GM19372 (cell line): ENCODE results near the gene OTOF.

Experiments used
- ATAC-seq: cut with Tn5 transposase; IDR thresholded peaks from one replicate; pipeline ENCODE4 v1.9.1; 2021; ENCODE audit warnings: mild to moderate bottlenecking, low read depth, moderate library complexity; ENCODE audit not compliant: unreplicated experiment

The OTOF gene

GRCh38 chr2:26477911-26478253 is at the start of gene OTOF:
TSS of gene OTOF (minus strand) at chr2:26478124.
- ATAC-seq = no peak

- ATAC-seq = no peak
These were observed 48.7 kb upstream of the OTOF start for GRCh38 chr2:26526589-26526988.

GRCh38 chr2:26526105-26526504 is 48.2 kb upstream of the OTOF start:
- no peak for ATAC-seq

GRCh38 chr2:26523750-26524149 is 45.8 kb upstream of the OTOF start:
- no peak for ATAC-seq

- no peak for ATAC-seq
These were observed 44.8 kb upstream of the OTOF start for GRCh38 chr2:26522751-26523171.

- no peak for ATAC-seq
These were observed 44.4 kb upstream of the OTOF start for GRCh38 chr2:26522325-26522724.

GRCh38 chr2:26521913-26522180 is 43.9 kb upstream of the OTOF start:
- no peak for ATAC-seq

GRCh38 chr2:26521054-26521912 is 43.4 kb upstream of the OTOF start:
- no peak for ATAC-seq

GRCh38 chr2:26520148-26520449 is 42.2 kb upstream of the OTOF start:
- ATAC-seq = no peak

- no peak for ATAC-seq
These were observed 41.6 kb upstream of the OTOF start for GRCh38 chr2:26519396-26520147.

- ATAC-seq = no peak
These were observed 38.9 kb upstream of the OTOF start for GRCh38 chr2:26516781-26517180.

- ATAC-seq = no peak
These were observed 38.3 kb upstream of the OTOF start for GRCh38 chr2:26516246-26516645.

GRCh38 chr2:26515771-26516170 is 37.8 kb upstream of the OTOF start:
- ATAC-seq = no peak

GRCh38 chr2:26514045-26514444 is 36.1 kb upstream of the OTOF start:
- no peak for ATAC-seq

GRCh38 chr2:26513261-26513660 is 35.3 kb upstream of the OTOF start:
- ATAC-seq = no peak

- no peak for ATAC-seq
These were observed 33.5 kb upstream of the OTOF start for GRCh38 chr2:26511466-26511865.

- ATAC-seq = no peak
These were observed 32.5 kb upstream of the OTOF start for GRCh38 chr2:26510344-26510973.

GRCh38 chr2:26509141-26509540 is 31.2 kb upstream of the OTOF start:
- no peak for ATAC-seq

GRCh38 chr2:26507932-26508331 is 30.0 kb upstream of the OTOF start:
- ATAC-seq = no peak

- ATAC-seq = no peak
These were observed 29.2 kb upstream of the OTOF start for GRCh38 chr2:26507088-26507487.

- no peak for ATAC-seq
These were observed 28.4 kb upstream of the OTOF start for GRCh38 chr2:26506279-26506678.

- ATAC-seq = no peak
These were observed 26.1 kb upstream of the OTOF start for GRCh38 chr2:26504002-26504401.
